Astrocyte of the cerebellum (primary cell): Measurements from ENCODE around the gene CNTNAP2.

Source experiments
- DNase-seq: peaks from one replicate; pipeline ENCODE4 v3.0.0-alpha.2; 2011; ENCODE audit warnings: low read depth
- H3K4me3 ChIP-seq: 2 replicates; pipeline ENCODE4 v1.5.1; 2011; ENCODE audit warnings: mild to moderate bottlenecking, low read depth, low read length, moderate library complexity
- CTCF ChIP-seq: IDR thresholded peaks from 2 replicates; pipeline ENCODE4 v1.5.1; 2012; ENCODE audit warnings: low read length, low read depth, moderate library complexity, mild to moderate bottlenecking; ENCODE audit errors: missing control alignments
- in situ Hi-C: cut with HindIII; loops from 2 replicates; pipeline ENCODE4 v1.10.0; 2017; ENCODE audit warnings: low sequenced_read_pairs

The CNTNAP2 gene

DNA sequence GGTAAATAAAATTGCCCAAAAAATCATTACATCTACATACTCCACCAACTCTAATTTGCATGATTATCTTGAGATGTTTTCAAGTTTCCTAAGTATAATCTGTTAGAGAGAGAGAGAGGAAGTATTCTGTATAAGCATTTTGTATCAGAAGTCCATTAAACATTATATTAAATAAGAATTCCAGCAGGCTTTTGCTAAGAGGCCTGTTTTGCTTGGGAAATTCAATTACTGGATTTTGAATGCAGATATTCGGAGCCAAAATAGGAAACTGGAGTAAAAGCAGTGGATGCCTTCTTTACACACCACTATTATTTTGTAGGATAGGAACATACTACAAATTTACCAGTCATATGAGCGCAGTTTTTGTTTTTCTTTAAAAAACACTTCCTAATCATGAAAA lies 727.8 kb downstream of the CNTNAP2 start:
- H3K4me3 ChIP-seq = no peak overlapping the region
- TF ChIP-seq CTCF = no peak
- DNase-seq = no peak
- in situ Hi-C loops = no loop called here

- TF ChIP-seq CTCF = no peak
- no peak for DNase-seq
- H3K4me3 ChIP-seq = no peak overlapping the region
- in situ Hi-C loops = no loop called here
Measured at GRCh38 chr7:146858690-146859089, 742.1 kb downstream of the CNTNAP2 start.

- no peak overlapping the region for H3K4me3 ChIP-seq
- in situ Hi-C loops = no loop called here
- no peak for DNase-seq
- TF ChIP-seq CTCF = no peak
Measured at GRCh38 chr7:146861701-146862100, 745.1 kb downstream of the CNTNAP2 start.

DNA sequence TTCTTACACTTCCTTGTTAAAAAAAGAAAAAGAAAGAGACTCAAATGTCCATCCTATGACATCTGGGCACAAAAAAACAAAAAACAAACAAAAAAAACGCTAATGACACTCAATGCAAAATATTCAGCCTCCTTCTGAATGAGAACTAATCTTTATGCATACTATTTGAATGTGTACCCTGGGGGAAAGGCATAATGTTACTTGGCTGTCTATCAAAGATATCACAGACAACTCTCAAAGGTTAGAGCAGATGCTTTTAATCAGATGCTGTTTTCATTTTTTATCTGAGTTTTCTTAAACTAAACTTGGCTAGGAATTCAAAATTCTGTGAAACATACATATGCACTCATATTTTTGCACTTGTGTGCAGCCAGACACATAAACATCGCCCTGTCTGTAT lies 745.8 kb downstream of the CNTNAP2 start:
- TF ChIP-seq CTCF = no peak
- no peak for DNase-seq
- no peak overlapping the region for H3K4me3 ChIP-seq
- in situ Hi-C loops = no loop called here

DNA sequence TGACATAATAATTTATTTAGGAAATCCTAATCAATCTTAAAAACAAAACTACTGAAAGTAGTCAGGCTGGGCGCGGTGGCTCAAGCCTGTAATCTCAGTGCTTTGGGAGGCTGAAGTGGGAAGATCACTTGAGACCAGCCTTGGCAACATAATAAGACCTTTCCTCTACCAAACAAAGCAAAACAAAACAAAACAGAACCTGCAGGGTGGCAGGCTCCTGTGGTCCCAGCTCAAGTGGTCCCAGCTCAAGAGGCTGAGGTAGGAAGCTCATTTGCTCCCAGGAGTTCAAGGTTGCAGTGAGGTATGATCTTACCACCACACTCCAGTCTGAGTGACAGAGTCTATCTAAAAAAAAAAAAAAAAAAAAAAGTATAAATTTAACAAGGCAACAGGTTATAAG lies 748.0 kb downstream of the CNTNAP2 start:
- in situ Hi-C loops = no loop called here
- no peak for TF ChIP-seq CTCF
- no peak overlapping the region for H3K4me3 ChIP-seq
- DNase-seq = no peak

DNA sequence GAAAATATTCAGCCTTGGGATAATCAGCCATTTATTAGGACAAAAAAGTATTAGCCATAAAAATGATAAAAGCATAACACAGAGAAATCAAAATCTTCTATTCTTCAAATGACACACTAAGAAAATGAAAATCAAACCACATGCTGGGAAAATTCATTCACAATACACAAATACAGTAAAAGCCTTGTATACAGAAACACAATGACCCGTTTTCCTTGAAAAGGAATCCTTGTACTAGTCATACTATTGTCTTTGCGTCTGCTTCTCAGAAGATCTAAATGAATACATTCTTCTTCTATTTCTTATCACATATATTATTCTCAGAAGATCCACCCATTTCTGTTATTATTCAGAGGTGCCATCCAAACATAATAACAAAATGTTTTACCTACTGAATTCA lies 749.1 kb downstream of the CNTNAP2 start:
- H3K4me3 ChIP-seq = no peak overlapping the region
- DNase-seq = no peak
- in situ Hi-C loops = no loop called here
- TF ChIP-seq CTCF = no peak

GRCh38 chr7:146874722-146875121 lies 758.1 kb downstream of the CNTNAP2 start:
- DNase-seq = no peak
- no peak overlapping the region for H3K4me3 ChIP-seq
- in situ Hi-C loops = no loop called here
- TF ChIP-seq CTCF = no peak
